Measurements from ENCODE around the gene KLHL17.

- TF ChIP-seq MAX (CRISPR knock-in tag; IDR thresholded peaks at IDR 0.05) (no peak), TEAD4 (CRISPR knock-in tag; IDR thresholded peaks at IDR 0.05) (no peak)
Measured at GRCh38 chr1:929712-930632, 30.4 kb upstream of the KLHL17 start.
